SU-DHL-6 (cell line): ENCODE measurements around the gene SUV39H2.

Experiments
- EZH2phosphoT487 ChIP-seq: fragments of 200-600 bp; sonication (generic), shearing (Covaris generic); conservative IDR thresholded peaks from 2 replicates; pipeline ENCODE4 v1.6.1; 2018; ENCODE audit warnings: mild to moderate bottlenecking, antibody characterized with exemption, low read length, moderate library complexity, mixed read lengths
- TF ChIP-seq, protein P1 (sequence below): fragments of 200-600 bp; sonication (generic); IDR thresholded peaks from one replicate; pipeline ENCODE4 v1.5.1; 2017; ENCODE audit warnings: antibody characterized with exemption, mild to moderate bottlenecking, low read length, moderate library complexity; ENCODE audit not compliant: insufficient read depth, poor library complexity, severe bottlenecking

DNA sequence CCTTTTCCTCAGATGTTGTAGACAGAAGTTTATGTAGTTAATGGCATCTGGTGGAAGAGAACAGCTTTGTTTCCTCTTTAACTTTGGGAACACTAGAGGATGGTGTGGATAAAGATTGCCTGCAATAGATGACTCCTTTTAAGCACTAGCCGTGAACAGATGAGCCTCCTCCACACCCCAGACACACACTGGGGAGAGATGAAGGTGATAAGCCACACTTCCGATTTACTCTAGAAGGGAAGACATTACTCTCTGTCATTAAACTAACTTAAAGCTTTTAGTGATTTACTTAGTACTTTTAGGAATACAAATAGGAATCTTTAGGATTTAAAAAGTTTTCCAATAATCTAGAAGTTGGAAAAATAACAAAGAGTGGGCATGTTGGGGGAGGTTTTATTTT, 33.7 kb upstream of the SUV39H2 start:
- TF ChIP-seq, protein P1, sequence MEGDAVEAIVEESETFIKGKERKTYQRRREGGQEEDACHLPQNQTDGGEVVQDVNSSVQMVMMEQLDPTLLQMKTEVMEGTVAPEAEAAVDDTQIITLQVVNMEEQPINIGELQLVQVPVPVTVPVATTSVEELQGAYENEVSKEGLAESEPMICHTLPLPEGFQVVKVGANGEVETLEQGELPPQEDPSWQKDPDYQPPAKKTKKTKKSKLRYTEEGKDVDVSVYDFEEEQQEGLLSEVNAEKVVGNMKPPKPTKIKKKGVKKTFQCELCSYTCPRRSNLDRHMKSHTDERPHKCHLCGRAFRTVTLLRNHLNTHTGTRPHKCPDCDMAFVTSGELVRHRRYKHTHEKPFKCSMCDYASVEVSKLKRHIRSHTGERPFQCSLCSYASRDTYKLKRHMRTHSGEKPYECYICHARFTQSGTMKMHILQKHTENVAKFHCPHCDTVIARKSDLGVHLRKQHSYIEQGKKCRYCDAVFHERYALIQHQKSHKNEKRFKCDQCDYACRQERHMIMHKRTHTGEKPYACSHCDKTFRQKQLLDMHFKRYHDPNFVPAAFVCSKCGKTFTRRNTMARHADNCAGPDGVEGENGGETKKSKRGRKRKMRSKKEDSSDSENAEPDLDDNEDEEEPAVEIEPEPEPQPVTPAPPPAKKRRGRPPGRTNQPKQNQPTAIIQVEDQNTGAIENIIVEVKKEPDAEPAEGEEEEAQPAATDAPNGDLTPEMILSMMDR = no peak
- TF ChIP-seq EZH2phosphoT487 = no peak
